Activated T-cell treated with anti-CD3 and anti-CD28 coated beads, Interleukin-2, amount 50 U/mL, for 72 hours (primary cell): ENCODE measurements around the gene TANGO2. TPM values are rescaled to one million over a fixed set of nuclear protein-coding genes. Genes with fewer than 3 reads are reported as not detected.
"Not testable (repeated sequence)": the region's sequence is repeated elsewhere in the genome, so short reads cannot be mapped to it uniquely, and the experiment has no call there.

Experiments
- ATAC-seq, 2 donors: fragments of 150-1000 bp; cut with Tn5 transposase; replicated peaks in 1 of 2; 2 replicates each; pipeline ENCODE4 v1.10.0; 2021; ENCODE audit warnings: moderate library complexity in 2 of 2, mild to moderate bottlenecking in 1 of 2
- DNase-seq, 2 donors: peaks; one replicate each; pipeline ENCODE4 v3.0.0; 2021 to 2022; ENCODE audit warnings: mixed read lengths in 1 of 2
- H3K27ac Mint-ChIP-seq: one replicate; pipeline ENCODE4 v1.8.0; 2022; ENCODE audit warnings: mild to moderate bottlenecking, moderate library complexity, mixed read lengths
- H3K27me3 Mint-ChIP-seq: one replicate; pipeline ENCODE4 v1.8.0; 2022; ENCODE audit warnings: low read depth, mixed read lengths
- H3K36me3 Mint-ChIP-seq, 2 donors: one replicate each; pipeline ENCODE4 v1.8.0; 2022; ENCODE audit warnings: mixed read lengths in 2 of 2, mild to moderate bottlenecking in 1 of 2; ENCODE audit not compliant: insufficient read depth in 2 of 2
- H3K4me1 Mint-ChIP-seq: one replicate; pipeline ENCODE4 v1.8.0; 2022; ENCODE audit warnings: low read depth, mixed read lengths
- H3K4me3 Mint-ChIP-seq, 2 donors: one replicate each; pipeline ENCODE4 v1.8.0; 2022; ENCODE audit warnings: mild to moderate bottlenecking in 2 of 2, mixed read lengths in 2 of 2, moderate library complexity in 2 of 2
- H3K9me3 Mint-ChIP-seq, 2 donors: one replicate each; pipeline ENCODE4 v1.8.0; 2022; ENCODE audit warnings: mixed read lengths in 2 of 2
- total RNA-seq, 2 donors: library from RNA; stranded (reverse); gene quantifications; one replicate each; pipeline ENCODE4 v1.2.3, GENCODE V29; 2022

TANGO2 gene
- total RNA-seq, 2 donors from 2014 or later: 35.5 to 43.0 TPM

DNA sequence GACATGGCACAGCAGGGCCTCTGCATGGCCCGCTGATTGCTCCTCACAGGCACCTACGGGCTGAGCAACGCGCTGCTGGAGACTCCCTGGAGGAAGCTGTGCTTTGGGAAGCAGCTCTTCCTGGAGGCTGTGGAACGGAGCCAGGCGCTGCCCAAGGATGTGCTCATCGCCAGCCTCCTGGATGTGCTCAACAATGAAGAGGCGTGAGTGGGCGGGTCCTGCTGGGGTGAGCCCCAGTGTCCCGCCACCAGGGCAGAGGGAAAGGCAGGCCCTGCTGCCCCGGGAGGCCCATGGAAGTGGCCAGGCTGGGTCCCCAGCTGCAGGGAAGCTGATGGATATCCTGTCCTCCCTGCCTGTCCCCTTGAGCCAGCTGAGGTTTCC is 40.6 kb downstream of the TANGO2 start:
- Mint-ChIP-seq H3K9me3 (no peaks in the 10 kb centered on the region), H3K36me3 (no peaks in the 10 kb centered on the region), H3K27me3 (no peaks in the 10 kb centered on the region), H3K4me1 (no peaks in the 10 kb centered on the region), H3K27ac (no peak overlapping the region), H3K4me3 (no peak overlapping the region)
- no peak for DNase-seq
- ATAC-seq: no peak

DNA sequence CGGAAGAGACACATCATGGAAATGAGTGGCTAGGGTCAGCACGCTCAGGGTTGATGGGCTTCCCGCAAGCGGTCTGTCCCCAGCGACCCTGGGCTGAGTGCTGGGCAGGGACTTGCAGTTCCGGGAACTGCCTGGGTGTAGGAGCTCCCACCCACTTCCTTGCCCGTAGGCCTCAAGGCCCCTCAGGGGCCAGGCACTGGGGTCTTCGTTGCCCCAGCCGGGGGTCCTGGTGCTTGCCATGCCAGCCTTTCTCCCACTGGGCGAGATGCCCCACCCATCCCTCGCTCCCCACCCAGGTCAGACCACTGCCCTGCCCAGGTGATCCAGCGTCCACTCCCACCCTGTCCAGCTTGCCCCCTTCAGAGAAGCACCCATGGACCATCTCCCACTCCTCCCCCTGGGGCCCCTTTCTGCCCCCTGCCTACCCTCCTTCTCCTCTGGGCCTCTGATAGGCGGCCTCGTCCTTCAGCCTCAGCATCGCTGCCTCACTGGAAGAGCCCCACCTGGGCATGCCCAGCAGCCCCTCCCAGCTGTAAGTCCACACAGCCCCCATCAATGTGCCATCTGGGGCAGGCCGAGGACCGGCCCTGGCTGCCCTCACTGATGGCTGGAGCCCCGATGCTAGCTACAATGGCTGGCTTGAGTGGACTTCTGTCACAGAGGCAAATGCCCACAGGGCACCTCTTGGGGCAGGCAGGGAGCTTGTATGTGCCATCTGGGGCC is 41.3 kb downstream of the TANGO2 start:
- DNase-seq (no peak), ATAC-seq (no peak)
- H3K4me3 Mint-ChIP-seq: no peak overlapping the region
- no peaks in the 10 kb centered on the region for H3K36me3 Mint-ChIP-seq
- no peaks in the 10 kb centered on the region for H3K4me1 Mint-ChIP-seq
- no peaks in the 10 kb centered on the region for H3K9me3 Mint-ChIP-seq
- no peaks in the 10 kb centered on the region for H3K27me3 Mint-ChIP-seq
- no peak overlapping the region for H3K27ac Mint-ChIP-seq

DNA sequence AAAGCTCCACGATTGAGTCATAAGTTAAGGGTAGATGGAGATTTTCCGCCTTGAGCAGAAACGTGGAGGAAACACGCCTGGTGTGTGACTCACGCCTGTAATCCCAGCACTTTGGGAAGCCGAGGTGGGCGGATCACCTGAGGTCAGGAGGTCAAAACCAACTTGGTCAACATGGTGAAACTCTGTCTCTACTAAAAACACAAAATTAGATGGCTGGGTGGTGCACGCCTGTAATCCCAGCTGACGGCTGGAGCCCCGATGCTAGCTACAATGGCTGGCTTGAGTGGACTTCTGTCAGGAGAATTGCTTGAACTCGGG is 41.8 kb downstream of the TANGO2 start:
- no peak for ATAC-seq

DNA sequence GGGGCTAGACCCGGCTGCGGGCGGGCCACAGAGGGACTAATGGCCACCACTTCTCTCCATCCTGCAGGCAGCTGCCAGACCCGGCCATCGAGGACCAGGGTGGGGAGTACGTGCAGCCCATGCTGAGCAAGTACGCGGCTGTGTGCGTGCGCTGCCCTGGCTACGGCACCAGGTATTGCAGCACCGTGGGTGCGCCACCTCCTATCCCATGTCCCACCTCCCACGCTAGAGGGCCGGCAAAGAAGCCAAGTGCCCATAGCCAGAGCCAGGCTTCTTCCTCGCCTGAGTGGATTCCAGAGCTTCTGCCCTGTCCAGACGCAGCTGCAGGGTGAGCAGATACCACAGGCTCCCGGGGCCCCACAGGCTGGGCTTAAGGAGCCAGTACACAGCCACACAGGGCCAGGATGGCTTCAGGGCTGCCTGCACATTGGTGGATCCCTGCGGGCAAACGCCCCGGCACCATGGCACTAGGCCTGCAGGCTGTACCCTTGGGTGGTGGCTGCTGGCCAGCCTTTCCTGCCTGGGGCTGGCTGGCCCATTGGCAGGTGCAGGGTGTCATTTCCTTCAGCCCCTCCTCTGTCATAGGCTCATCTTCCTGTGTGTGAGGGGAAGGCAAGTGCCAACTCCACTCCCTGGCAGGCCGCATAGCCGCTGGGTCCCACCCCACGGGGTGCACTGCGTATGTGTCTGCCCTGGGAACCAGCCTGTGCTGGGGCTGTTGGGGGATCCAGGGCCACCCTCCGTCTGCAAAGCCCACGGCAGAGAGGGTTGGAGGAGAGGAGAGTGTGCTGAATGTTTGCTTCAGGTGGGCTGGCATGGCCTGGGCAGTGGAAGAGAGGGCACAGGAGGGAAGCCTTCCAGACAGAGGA is 42.6 kb downstream of the TANGO2 start:
- Mint-ChIP-seq H3K27me3 (no peaks in the 10 kb centered on the region), H3K9me3 (no peaks in the 10 kb centered on the region), H3K27ac (no peak overlapping the region), H3K4me1 (no peaks in the 10 kb centered on the region), H3K36me3 (no peaks in the 10 kb centered on the region), H3K4me3 (no peak overlapping the region)
- ATAC-seq: no peak
- DNase-seq: no peak

More for the DNA sequence above, 41.8 kb downstream of the TANGO2 start:
- Mint-ChIP-seq H3K27me3 (no peaks in the 10 kb centered on the region), H3K4me3 (no peak overlapping the region), H3K4me1 (no peaks in the 10 kb centered on the region), H3K27ac (no peak overlapping the region), H3K36me3 (no peaks in the 10 kb centered on the region), H3K9me3 (no peaks in the 10 kb centered on the region)
- DNase-seq: no peak

DNA sequence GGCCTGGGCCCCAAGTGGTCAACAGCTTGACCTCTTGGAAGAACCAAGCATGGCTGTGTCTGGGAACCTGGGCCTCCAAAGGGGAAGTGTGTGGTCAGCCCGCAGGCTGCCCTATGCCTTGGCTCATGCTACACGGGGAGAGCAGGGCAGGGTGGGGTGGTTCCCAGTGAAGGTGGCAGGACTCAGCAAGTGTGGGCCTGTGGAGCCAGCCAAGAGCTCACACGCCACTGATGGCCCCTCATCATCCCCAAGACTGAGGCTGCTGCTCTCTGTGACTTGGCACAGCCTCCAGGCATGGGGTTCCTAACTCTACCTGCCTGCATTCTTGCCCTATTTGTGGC is 43.2 kb downstream of the TANGO2 start:
- Mint-ChIP-seq H3K27me3 (no peaks in the 10 kb centered on the region), H3K9me3 (no peaks in the 10 kb centered on the region), H3K4me3 (no peak overlapping the region), H3K27ac (no peak overlapping the region), H3K36me3 (no peaks in the 10 kb centered on the region), H3K4me1 (no peaks in the 10 kb centered on the region)
- ATAC-seq (no peak), DNase-seq (no peak)

DNA sequence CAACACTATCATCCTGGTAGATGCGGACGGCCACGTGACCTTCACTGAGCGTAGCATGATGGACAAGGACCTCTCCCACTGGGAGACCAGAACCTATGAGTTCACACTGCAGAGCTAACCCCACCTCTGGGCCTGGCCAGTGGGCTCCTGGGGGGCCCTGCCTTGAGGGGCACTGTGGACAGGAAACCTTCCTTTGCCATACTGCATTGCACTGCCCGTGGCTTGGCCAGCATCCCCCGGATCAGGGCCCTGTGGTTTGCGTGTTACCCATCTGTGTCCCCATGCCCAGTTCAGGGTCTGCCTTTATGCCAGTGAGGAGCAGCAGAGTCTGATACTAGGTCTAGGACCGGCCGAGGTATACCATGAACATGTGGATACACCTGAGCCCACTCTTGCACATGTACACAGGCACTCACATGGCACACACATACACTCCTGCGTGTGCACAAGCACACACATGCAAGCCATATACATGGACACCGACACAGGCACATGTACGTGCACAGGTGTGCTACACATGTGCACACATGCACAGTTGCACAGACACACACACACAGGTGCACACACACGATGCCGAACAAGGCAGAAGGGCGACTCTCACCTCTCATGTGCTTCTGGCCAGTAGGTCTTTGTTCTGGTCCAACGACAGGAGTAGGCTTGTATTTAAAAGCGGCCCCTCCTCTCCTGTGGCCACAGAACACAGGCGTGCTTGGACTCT is 43.8 kb downstream of the TANGO2 start:
- H3K27ac Mint-ChIP-seq: no peak overlapping the region

DNA sequence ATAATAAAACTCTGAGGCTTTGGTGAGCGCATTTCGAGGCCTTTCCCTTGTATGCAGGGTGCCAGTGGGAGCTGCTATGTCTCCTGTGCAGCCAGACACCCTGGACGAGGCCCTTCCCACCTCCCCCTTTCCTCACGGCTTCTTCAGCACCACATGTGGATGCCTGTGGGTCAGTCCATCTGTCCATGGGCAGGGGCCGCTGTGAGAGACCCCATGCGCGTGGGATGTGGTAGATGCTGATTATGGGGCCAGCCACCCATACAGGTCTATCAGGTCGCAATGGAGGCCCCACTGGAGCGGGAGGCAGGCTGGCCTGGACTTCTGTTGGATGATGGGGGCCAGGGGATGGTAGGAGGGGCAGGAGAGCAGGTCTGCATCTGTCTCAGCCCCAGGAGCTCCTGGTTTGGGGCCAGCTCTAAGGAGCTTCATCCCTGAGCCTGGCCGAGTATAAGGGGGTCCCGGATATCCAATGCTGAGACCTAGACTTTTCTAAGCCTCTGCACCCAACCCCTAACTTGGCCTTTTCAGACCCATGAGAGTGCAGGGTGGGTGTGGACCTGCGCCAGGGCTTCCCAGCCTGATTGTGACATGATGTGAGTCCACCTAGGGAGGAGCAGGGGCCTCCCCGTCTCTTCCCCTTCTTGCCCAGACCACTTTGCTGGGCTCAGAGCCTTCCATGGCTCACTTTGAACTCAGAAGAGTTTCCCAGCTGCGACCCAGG is 45.1 kb downstream of the TANGO2 start:
- H3K27me3 Mint-ChIP-seq: no peaks in the 10 kb centered on the region
- no peaks in the 10 kb centered on the region for H3K9me3 Mint-ChIP-seq
- H3K27ac Mint-ChIP-seq: no peak overlapping the region
- H3K36me3 Mint-ChIP-seq: no peaks in the 10 kb centered on the region
- no peak overlapping the region for H3K4me3 Mint-ChIP-seq
- DNase-seq (no peak), ATAC-seq (no peak)
- H3K4me1 Mint-ChIP-seq: no peaks in the 10 kb centered on the region

More for the DNA sequence above, 43.8 kb downstream of the TANGO2 start:
- Mint-ChIP-seq H3K4me1 (no peaks in the 10 kb centered on the region), H3K27me3 (no peaks in the 10 kb centered on the region), H3K36me3 (no peaks in the 10 kb centered on the region), H3K4me3 (no peak overlapping the region), H3K9me3 (no peaks in the 10 kb centered on the region)
- DNase-seq: no peak
- ATAC-seq: no peak

DNA sequence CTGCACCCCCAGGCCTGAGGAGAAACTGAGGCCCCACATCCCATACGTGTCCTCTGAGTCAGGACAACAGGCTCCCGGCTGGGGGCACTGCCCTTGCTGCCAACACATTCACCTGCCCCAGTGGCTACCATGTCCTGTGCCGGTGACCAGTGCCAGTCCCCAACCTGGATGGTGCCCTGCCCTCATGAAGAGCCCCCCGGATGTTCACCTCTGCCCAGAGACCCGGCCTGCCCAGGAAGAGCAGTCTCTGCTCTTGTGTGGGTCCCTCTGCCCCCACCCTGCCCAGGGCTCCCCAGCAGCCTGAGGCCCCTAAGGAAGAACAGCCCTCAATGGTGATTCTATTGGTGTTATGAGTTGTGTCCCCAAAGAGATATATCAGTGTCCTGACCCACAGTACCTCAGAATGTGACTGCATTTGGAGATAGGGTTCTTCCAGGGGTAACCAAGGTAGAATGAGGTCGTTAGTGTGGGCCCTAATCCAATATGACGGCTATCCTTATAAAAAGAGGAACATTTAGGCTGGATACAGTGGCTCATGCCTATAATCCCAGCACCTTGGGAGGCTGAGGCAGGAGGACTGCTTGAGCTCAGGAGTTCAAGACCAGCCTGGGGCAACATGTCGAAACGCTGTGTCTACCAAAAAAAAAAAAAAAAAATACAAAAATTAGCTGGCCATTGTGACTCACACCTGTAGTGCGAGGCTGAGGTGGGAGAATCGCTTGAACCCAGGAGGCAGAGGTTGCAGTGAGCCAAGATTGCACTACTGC is 45.9 kb downstream of the TANGO2 start:
- no peaks in the 10 kb centered on the region for H3K27me3 Mint-ChIP-seq
- H3K4me3 Mint-ChIP-seq: no peak overlapping the region
- H3K27ac Mint-ChIP-seq: no peak overlapping the region
- DNase-seq (no peak), ATAC-seq (no peak)
- H3K4me1 Mint-ChIP-seq: no peaks in the 10 kb centered on the region
- no peaks in the 10 kb centered on the region for H3K36me3 Mint-ChIP-seq
- H3K9me3 Mint-ChIP-seq: no peaks in the 10 kb centered on the region

DNA sequence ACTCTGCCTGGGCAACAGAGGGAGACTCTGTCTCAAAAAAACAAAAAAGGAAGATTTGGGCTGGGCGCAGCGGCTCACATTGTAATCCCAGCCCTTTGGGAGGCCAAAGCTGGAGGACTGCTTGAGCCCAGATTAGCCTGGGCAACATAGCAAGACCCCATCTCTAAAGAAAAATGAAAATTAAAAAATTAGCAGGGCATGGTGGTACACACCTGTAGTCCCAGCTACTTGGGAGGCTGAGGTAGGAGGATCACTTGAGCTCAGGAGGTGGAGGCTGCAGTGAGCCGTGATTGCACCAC is 46.4 kb downstream of the TANGO2 start:
- ATAC-seq, H3K4me1 Mint-ChIP-seq, H3K27me3 Mint-ChIP-seq, H3K27ac Mint-ChIP-seq, DNase-seq, H3K36me3 Mint-ChIP-seq, H3K4me3 Mint-ChIP-seq, H3K9me3 Mint-ChIP-seq: not testable (repeated sequence)

DNA sequence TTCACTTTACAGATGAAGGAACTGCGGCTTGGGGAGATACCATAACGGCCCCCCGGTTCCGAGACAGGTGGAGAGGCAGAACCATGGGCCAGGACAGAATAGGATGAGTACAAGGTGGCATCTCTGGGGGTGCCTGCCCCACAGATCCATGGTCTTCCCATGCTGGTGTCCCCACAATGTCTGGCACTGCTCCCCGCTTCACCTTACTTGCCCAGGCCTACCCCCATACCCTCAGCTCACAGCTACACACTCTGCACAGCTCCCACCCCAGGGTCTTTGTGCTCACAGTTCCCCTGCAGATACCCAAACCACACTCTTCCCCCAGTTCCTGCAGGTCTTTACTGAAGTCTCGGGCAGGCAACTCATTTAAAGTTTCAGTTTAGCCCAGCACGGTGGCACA is 47.7 kb downstream of the TANGO2 start:
- no peak for DNase-seq
- no peaks in the 10 kb centered on the region for H3K9me3 Mint-ChIP-seq
- no peaks in the 10 kb centered on the region for H3K27me3 Mint-ChIP-seq
- no peaks in the 10 kb centered on the region for H3K36me3 Mint-ChIP-seq
- H3K4me1 Mint-ChIP-seq: no peaks in the 10 kb centered on the region
- H3K4me3 Mint-ChIP-seq: no peak overlapping the region
- H3K27ac Mint-ChIP-seq: no peak overlapping the region
- no peak for ATAC-seq

DNA sequence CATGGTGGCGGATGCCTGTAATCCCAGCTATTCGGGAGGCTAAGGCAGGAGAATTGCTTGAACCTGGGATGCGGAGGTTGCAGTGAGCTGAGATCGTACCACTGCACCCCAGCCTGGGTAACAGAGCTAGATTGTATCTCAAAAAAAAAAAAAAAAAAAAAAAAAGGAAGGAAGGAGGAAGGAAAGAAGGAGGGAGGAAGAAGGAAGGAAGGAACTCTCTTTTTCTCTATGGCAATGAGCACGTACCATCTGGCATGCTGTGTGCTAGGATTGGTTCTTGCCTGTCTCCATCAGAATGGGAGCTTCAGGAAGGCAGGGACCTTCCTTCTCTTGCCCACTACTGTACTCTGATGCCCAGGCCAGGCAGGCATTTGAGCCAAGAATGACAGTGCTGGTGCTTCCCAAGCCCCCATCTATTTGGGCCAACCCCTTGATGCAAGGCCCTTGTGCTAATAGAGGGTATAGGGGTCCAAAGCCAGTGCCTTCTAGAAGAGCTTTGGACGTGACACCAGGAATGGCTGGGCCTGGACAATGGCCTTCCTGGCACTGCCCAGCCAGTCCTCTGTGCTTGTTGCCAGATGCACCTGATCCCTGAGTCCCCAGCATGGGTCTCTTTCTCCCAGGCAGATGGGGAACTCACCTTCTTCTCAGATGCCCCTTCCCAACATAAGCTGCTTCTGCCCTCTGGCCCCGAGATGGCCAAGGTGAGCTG is 48.6 kb downstream of the TANGO2 start:
- Mint-ChIP-seq H3K9me3 (no peaks in the 10 kb centered on the region), H3K4me3 (no peak overlapping the region), H3K27me3 (no peaks in the 10 kb centered on the region), H3K36me3 (no peaks in the 10 kb centered on the region), H3K27ac (no peak overlapping the region), H3K4me1 (no peaks in the 10 kb centered on the region)
- no peak for ATAC-seq
- DNase-seq: no peak

DNA sequence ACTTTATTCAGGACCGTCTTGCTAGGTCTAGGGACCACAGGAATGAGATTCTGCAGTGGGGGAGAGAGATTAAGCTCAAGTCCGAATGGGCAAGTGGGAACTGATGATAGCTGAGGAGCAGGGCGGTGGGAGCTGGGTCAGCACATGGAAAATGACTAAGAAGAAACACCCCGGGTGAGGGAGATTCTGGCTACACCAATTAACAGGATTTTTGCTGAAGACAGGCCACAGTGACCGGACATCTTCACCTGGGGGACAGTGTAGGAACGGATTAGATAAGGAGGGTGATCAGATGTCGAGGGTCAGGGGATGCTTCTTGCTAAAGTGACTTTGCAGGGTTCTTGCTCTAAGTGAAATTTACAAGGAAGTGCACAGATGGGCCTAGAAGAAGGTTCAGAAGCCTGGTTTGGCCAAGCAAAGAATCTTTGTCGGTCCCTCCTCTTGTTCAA is 50.6 kb downstream of the TANGO2 start:
- ATAC-seq (no peak), DNase-seq (no peak)
- H3K36me3 Mint-ChIP-seq: no peaks in the 10 kb centered on the region
- no peaks in the 10 kb centered on the region for H3K27me3 Mint-ChIP-seq
- H3K4me1 Mint-ChIP-seq: no peaks in the 10 kb centered on the region
- H3K27ac Mint-ChIP-seq: no peak overlapping the region
- H3K9me3 Mint-ChIP-seq: no peaks in the 10 kb centered on the region
- H3K4me3 Mint-ChIP-seq: no peak overlapping the region
